Testis (tissue), 5 donors: ENCODE data around the gene OR6B3. TPM values are rescaled to one million over a fixed set of nuclear protein-coding genes. Genes with fewer than 3 reads are reported as not detected.

Source experiments
- DNase-seq: peaks from one replicate; pipeline ENCODE4 v3.0.0-alpha.2; 2019
- H3K27ac ChIP-seq, 2 donors: fragments of 200-600 bp; sonication (generic); one replicate each; pipeline ENCODE4 v1.5.1; 2019
- H3K27me3 ChIP-seq: fragments of 200-600 bp; sonication (generic); one replicate; pipeline ENCODE4 v1.5.1; 2019
- H3K36me3 ChIP-seq: fragments of 200-600 bp; sonication (generic); one replicate; pipeline ENCODE4 v1.5.1; 2017; ENCODE audit warnings: low read depth; ENCODE audit errors: missing control alignments
- H3K4me1 ChIP-seq: fragments of 200-600 bp; sonication (generic); one replicate; pipeline ENCODE4 v1.5.1; 2019
- H3K4me3 ChIP-seq, 2 donors: fragments of 200-600 bp; sonication (generic); one replicate each; pipeline ENCODE4 v1.5.1; 2017 to 2019
- H3K9me3 ChIP-seq: fragments of 200-600 bp; sonication (generic); one replicate; pipeline ENCODE4 v1.5.1; 2017
- POLR2A ChIP-seq: fragments of 450-650 bp; IDR thresholded peaks from one replicate; pipeline ENCODE4 v1.6.1; 2017; ENCODE audit warnings: antibody characterized with exemption, mild to moderate bottlenecking, moderate library complexity
- WGBS, 2 donors: methylation state at CpG; one replicate each; pipeline ENCODE4 v1.1.5; 2018; 5-methylcytosine and 5-hydroxymethylcytosine counted together
- intact Hi-C: fragments of 100-400 bp; cut with DNase I; formaldehyde crosslinking; loops from one replicate; pipeline ENCODE4 v1.15.1; 2023; ENCODE audit warnings: low total_unique reads
- long read RNA-seq, 2 donors: transcript quantifications; one replicate each; lab custom pipeline, GENCODE V29; 2026
- polyA plus RNA-seq: library from polyadenylated mRNA; stranded (reverse); fragments of 350-450 nt; fragmentation: Illumina TruSeq; extraction: RNeasy Lipid Tissue Mini Kit (QIAGEN cat#74804); gene quantifications from one replicate; pipeline ENCODE4 v1.2.3, GENCODE V29; 2014; ENCODE audit warnings: low read depth, low replicate concordance; ENCODE audit not compliant: insufficient read depth
- total RNA-seq, 2 donors: library from RNA; depleted of rRNA; stranded (reverse); fragments of >200 nt; gene quantifications; one replicate each; pipeline ENCODE4 v1.2.3, GENCODE V29; 2016
- TF ChIP-seq, protein P1 (sequence below), 3 experiments: fragments of 450-650 bp in 2 of 3; fragments of 200-600 bp in 1 of 3; sonication (generic) in 1 of 3; IDR thresholded peaks; one replicate each; pipeline ENCODE4 v1.5.1; 2016 to 2019; ENCODE audit warnings: antibody characterized with exemption in 3 of 3, mild to moderate bottlenecking in 2 of 3, moderate library complexity in 1 of 3

Gene OR6B3
- 1 to 10 TPM; 1.0 to 1.4 TPM for total RNA-seq
- 0.80 TPM for polyA plus RNA-seq
- long read RNA-seq, donor 1, result 0 reads
- long read RNA-seq, donor 2, result 0 reads

DNA sequence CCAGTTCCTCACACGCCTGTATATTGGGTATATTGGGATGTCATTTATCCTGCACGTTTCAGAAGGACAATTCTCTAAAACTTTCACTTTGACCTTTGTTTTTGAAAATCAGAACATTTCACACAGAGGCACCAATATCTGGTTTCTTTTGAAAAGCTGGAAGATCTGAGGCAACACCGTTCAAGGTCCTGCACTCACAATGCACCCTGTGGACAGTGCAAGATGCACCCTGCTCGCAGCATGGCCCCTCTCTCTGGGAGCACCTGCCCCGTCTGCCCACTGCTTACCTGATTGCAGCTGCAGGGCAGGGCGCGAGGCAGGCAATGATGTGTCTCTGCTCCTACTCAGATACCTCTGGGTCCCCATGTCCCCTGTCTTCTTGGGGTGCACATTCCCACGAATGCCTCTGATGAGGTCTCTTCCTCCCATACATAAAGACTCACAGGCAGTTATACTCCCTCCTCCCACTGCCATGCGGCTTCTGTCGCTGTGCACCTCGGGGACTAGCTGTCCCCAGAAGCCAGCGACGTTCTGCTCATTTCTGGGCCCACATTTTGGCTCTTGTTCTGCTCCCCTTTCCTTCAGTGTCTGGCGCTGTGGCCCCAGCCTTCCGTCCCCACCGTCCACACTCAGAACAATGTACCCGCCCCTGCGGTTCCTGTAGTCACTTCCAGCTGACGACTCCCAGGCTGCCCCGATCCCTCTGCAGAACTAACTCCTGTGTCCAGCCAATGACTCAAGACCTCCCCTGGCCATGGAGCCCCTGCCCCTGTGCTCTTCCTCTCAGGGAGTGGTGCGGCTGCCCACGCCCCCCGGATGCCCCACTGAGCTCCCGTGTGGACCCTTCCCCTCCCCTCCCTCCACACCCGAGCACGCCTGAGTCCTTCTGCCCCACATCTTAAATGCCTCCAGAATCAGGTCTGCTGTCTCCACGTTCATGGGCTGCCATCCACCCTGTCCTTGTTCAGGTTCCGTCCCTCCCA lies at the start of gene OR6B3:
TSS of gene OR6B3 (minus strand) at position 349 of the 983 bp plus-strand sequence.
- Histone ChIP-seq H3K27me3 (no peaks in the 10 kb centered on the region), H3K27ac (peak within 1 kb of the TSS in 1 of 2 donors; percentile 46), H3K4me1 (peaks cover 13% of the 10 kb centered on the region), H3K9me3 (no peaks in the 10 kb centered on the region), H3K36me3 (no peaks in the 10 kb centered on the region), H3K4me3 (no peak within 1 kb of the TSS)
- no peak for DNase-seq
- WGBS, 2 donors, result 58 to 70% methylated on average over 28 of the region's 28 CpGs
- TF ChIP-seq, protein P1, sequence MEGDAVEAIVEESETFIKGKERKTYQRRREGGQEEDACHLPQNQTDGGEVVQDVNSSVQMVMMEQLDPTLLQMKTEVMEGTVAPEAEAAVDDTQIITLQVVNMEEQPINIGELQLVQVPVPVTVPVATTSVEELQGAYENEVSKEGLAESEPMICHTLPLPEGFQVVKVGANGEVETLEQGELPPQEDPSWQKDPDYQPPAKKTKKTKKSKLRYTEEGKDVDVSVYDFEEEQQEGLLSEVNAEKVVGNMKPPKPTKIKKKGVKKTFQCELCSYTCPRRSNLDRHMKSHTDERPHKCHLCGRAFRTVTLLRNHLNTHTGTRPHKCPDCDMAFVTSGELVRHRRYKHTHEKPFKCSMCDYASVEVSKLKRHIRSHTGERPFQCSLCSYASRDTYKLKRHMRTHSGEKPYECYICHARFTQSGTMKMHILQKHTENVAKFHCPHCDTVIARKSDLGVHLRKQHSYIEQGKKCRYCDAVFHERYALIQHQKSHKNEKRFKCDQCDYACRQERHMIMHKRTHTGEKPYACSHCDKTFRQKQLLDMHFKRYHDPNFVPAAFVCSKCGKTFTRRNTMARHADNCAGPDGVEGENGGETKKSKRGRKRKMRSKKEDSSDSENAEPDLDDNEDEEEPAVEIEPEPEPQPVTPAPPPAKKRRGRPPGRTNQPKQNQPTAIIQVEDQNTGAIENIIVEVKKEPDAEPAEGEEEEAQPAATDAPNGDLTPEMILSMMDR (IDR thresholded peaks at IDR 0.05), result no peak
- no peak for TF ChIP-seq POLR2A
- intact Hi-C loops, result no loop called here

DNA sequence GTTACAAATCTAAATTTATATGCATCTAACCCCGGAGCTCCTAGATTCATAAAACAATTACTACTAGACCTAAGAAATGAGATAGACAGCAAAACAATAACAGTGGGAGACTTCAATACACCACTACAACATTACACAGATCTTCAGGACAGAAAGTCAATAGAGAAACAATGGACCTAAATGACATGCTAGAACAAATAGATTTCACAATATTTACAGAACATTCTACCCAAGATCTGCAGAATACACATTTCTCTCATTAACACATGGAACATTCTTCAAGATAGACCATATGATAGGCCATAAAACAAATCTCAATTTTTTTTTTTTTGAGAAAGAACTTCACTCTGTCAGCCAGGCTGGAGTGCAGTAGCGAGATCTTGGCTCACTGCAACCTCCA lies 45.0 kb upstream of the OR6B3 start:
- no peaks in the 10 kb centered on the region for H3K27me3 ChIP-seq
- WGBS, 2 donors, result 65 to 69% methylated on average over 2 of the region's 2 CpGs
- intact Hi-C loops, result no loop called here
- H3K4me3 ChIP-seq, result no peak overlapping the region
- TF ChIP-seq, protein P1 (IDR thresholded peaks at IDR 0.05), result no peak
- no peak for TF ChIP-seq POLR2A
- H3K27ac ChIP-seq, result no peak overlapping the region
- no peaks in the 10 kb centered on the region for H3K9me3 ChIP-seq
- DNase-seq, result no peak
- H3K4me1 ChIP-seq, result no peaks in the 10 kb centered on the region
- H3K36me3 ChIP-seq, result no peaks in the 10 kb centered on the region

DNA sequence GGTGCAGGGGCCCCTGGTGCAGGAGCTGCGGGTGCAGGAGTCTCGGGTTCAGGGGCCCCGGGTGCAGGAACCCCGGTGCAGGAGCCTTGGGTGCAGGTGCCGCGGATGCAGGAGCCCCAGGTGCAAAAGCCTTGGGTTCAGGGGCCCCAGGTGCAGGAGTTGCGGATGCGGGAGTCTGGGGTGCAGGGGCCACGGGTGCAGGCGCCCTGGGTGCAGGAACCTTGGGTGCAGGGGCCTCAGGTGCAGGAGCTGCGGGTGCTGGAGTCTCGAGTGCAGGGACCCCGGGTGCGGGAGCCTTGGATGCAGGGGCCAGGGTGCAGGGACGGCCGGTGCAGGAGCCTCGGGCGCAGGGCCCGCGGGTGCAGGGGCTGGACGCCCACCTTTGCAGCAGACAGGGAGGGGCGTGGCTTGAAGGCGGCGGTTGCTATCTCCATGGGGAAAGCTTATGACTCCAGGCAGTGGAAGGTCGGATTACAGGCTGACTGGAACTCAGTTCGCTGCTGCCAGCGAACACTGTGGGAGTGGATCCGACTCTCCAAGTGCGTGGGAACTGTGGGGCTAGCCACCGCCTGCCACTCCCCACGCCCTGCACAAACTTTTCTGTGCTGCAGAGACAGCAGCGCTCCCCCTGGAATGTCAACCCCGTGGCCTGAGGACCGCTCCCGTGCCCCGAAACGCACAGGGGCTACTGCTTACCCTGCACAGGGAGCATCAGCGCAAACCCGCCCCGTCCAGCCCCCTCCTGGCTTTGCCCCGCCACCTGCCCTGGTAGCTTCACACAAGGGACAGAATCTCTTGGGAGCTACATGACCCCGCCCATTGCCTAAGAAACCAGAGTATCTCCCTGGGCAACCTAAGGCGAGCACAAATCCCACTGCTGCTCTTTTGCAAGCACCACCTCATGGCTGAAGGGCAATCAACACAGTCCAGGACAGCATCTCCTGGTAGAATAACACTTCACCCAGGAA lies 42.5 kb upstream of the OR6B3 start:
- H3K27me3 ChIP-seq, result no peaks in the 10 kb centered on the region
- DNase-seq, result no peak
- 3 to 6% methylated on average over 26 to 43 of the region's 43 CpGs for WGBS, 2 donors
- intact Hi-C loops, result no loop called here
- no peaks in the 10 kb centered on the region for H3K36me3 ChIP-seq
- H3K4me3 ChIP-seq, result peak overlapping the region in 1 of 2 donors; percentile 1
- TF ChIP-seq, protein P1 (IDR thresholded peaks at IDR 0.05), result no peak
- TF ChIP-seq POLR2A, result no peak
- H3K9me3 ChIP-seq, result no peaks in the 10 kb centered on the region
- H3K4me1 ChIP-seq, result no peaks in the 10 kb centered on the region
- no peak overlapping the region for H3K27ac ChIP-seq

DNA sequence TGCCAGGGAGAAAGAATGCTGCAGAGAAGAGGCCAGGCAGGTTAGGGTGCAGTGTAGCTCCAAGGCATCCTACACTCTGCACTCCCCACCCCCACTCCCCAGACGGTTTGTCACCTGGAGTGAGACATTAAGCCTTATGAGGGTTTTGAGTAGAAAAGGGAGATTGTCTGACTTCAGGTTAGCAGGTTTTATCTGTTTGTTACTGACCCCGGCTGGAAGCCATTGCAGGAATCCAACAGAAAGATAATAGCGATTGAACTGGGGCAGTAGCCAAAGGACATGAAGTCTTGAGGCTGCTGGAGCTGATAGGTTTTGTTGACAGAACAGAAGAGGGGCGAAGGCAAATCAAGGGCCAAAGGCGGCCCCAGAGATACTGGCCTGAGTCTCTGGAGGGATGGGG lies 36.0 kb upstream of the OR6B3 start:
- Histone ChIP-seq H3K9me3 (no peaks in the 10 kb centered on the region), H3K27ac (peak overlapping the region in 1 of 2 donors; percentile 17), H3K4me1 (no peaks in the 10 kb centered on the region), H3K36me3 (no peaks in the 10 kb centered on the region), H3K4me3 (no peak overlapping the region), H3K27me3 (no peaks in the 10 kb centered on the region)
- 59 to 70% methylated on average over 5 of the region's 5 CpGs for WGBS, 2 donors
- no peak for DNase-seq
- no peak for TF ChIP-seq POLR2A
- TF ChIP-seq, protein P1 (IDR thresholded peaks at IDR 0.05), result no peak
- intact Hi-C loops, result no loop called here
